Activated T-cell treated with anti-CD3 and anti-CD28 coated beads for 4 hours (primary cell): Measurements from ENCODE around the gene SLC9A4.

Experiments
- DNase-seq: peaks from one replicate; pipeline ENCODE4 v3.0.0-alpha.2; 2020

The SLC9A4 gene

DNA sequence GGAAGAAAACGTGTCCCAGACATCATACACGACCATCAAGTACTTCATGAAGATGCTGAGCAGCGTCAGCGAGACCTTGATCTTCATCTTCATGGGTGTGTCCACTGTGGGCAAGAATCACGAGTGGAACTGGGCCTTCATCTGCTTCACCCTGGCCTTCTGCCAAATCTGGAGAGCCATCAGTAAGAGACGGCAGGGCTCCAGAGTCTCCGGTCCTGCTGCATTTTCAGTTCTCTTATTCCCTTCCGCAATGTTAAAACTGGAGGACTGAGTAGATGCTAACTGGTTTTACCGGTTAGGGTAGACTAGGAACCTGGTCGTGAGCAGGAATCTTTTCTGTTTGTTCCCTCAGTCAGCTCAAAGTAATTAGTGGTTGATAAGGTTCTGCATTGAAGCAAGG, 32.3 kb downstream of the SLC9A4 start:
- DNase-seq: no peak

DNA sequence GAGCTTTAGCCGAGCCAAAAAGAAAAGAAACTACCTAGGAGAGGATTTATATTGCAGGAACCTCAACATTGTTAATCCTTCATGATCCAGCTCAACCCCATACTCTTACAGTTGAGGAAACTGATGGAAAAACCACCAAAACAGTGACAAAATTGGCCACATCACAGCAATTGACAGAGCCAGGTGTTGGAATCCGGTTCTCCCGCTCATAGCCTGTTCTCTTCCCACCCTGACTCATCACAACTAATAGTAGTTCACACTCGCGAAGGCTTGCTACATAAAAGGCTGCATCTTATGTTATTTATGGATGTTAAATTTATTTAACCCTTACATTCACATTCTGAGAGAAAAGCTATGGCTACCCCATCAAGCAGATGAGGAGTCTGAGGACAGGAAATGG, 33.7 kb downstream of the SLC9A4 start:
- no peak for DNase-seq

DNA sequence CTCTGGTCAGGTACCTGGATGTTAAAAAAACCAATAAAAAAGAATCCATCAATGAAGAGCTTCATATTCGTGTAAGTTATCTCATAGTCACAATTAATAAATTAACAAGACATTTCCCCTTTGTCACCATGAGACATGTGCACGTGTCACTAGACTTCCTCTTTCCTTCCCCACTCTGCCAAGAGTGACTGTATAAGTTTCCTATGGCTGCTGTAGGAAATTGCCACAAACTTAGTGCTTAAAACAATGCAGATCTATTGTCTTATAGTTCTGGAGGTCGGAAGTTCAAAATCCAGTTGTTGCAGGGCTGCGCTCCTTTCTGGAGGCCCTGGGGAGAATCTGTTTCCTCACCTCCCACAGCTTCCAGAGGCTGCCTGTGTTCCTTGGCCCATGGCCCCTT, 35.8 kb downstream of the SLC9A4 start:
- DNase-seq: no peak

DNA sequence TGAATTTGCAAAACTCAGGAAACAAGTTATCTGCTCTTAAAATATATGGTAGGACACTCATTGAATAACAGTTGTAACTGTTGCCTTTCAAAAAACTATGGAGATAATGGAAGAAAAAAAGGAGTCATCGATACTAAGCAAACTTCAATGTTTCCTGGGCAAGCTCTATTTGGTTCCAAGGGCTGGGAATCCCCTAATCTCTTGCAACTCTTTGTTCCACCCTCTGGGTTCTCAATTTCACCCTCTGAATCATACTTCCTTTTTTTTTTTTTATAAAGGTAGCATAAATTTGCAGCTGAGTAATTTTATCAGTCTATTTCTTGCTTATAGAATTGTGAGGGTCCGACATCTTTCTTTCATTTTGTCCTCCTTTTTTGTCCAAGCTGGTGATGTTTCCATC, 36.7 kb downstream of the SLC9A4 start:
- no peak for DNase-seq

DNA sequence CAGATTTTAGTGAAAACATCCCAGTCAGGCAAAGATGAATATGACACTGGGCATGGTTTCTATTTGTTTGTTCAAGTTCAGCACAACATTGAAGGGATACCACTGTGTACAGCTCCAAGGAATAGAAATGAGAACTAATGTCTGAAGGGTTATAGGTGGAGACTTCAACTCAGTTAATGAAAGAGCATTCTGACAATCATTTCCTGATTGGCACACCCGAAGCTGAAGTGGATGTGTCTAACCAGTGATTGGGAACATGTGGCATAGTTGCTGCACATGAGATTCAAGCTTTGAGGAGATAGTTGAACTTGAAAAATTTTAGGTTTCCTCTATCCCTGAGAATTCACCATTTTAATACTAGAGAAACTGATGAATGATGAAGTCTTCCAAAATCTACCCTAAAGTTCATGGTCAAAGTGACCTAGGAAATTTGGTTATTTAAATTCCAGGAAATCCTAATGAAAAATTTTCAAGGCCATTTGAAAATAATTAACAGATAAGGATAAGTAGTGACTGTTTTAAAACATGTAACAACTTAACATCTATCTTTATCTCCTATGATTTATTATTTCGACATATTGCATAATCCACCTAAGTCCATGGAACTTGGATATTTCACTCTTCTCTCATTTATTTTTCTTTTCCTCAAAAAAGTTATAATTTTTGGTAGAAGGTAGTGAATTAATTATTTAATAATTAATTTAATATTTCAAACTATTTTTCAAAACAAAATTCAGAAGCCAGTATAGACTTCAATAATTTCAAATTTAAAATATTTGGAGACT, 38.0 kb downstream of the SLC9A4 start:
- DNase-seq: no peak

DNA sequence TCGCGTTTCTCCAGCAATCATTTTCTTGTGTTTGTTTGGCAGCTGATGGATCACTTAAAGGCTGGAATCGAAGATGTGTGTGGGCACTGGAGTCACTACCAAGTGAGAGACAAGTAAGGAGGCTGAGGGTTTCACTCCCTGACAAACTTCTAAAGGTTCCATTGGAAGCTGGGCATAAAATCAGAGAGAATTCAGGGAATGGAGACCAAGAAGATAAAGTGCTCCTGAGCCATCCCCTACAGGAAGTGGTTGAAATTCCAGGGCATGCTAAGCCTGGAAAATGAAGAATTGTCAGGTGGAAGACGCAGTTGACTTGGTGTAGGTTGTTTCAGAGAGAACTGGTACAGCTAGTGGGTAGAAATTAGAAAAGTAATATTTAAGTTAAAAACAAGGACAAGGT, 39.1 kb downstream of the SLC9A4 start:
- no peak for DNase-seq

DNA sequence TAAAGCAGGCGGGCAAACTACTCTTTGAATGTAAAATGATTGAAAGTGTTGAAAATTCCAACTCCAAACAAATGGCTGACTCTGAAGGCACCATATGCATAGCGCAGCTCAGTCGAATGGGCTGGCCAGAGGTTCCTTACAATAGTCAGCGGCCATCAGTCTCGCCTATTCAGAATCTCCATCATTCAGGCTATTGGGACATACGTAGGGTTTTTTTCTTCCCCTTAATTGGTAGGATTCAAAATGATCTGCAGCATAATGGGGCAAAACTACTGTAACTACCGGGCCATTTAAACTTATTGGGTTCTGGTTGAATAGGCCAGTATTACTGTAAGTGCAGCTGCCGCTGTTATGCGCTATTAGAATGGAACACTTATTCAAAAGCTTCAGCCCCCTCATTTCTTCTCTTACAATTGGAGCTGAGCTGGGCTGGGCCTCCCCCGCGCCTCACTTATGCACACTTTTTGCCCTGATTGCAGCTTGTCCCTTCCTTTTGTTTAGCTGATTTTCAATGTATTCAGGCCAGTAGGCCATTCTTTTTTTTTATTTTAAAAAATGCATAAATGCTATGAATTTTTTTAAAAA, 40.4 kb downstream of the SLC9A4 start:
- no peak for DNase-seq

DNA sequence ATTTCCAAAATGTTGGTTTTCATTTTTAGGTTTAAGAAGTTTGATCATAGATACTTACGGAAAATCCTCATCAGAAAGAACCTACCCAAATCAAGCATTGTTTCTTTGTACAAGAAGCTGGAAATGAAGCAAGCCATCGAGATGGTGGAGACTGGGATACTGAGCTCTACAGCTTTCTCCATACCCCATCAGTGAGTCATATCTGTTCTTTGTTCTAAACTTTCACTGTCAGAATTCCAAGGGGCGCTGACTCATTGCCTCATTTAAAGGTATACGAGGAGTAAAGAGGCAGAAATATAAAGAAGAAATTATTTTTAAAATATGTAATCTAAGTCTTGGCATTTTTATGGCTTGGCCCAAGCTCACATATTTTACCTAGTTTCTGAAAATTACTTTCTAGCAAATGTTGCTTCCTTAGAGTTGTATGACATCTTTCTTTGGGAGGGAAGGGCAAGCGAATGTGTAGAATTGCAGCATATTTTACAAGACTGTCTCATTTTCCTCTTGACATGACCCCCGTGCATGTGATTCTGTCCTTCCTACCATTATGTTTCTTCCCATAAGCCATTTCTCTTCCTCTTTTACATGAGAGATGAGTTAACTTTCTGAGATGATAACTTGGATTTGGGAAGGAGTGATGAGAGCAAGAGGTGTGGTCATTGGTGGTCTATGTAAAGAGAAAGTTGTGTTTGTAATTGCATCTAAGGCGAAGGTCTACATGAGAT, 41.2 kb downstream of the SLC9A4 start:
- no peak for DNase-seq

DNA sequence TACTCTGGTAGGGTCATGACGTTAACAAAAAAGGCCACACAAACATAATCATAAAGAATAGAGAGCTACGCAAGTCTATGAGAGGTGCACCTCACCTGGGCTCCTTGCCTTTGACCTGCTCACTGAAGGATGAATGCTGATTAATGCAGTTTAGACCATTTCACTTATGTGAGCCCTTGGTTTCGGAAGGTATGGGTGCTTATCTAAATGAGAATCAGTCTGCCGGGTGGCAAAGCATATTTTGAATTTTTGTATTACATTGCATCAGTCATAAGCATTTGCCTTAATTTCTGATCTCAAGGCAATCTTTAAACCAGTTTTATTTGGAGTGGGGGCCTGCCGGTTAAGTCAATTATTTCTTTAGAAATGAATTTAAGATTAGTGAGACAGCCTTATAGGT, 42.8 kb downstream of the SLC9A4 start:
- no peak for DNase-seq

DNA sequence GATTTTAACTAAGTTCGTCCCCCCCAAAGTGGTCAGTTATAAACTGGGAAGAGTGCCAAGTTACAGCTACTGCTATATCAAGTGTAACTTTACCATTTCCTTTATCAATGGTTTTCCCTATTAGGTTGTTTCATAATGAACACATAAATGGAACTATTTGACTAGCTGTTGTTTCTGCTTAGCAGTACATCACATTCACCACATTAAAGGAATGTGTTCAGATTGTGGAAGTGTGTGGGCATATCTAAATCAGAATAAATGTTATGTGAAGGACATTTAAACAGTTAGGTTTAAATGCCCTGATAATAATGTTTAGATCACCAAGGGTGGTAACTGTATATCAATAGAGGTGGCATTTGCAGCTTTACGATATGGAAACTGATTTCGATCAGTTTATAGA, 45.1 kb downstream of the SLC9A4 start:
- no peak for DNase-seq

DNA sequence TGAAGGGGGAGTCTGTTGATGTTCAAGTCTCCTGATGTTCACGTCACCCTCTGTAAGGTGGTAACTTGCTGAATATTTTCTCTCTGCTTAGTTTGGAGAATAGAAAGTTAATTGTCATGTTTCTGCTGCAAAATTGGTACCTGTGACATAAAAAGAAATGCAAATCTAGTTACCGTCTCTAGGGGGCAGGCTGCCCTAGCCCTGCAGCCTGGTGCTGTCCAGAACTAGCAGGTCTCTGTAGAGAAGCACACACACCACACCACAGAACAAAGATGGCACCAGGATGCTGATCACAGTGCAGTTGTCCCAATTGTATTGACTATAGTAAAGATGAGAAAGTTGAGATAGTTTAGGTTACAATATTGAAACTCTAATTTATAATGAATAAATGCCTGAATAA, 47.0 kb downstream of the SLC9A4 start:
- DNase-seq: no peak

DNA sequence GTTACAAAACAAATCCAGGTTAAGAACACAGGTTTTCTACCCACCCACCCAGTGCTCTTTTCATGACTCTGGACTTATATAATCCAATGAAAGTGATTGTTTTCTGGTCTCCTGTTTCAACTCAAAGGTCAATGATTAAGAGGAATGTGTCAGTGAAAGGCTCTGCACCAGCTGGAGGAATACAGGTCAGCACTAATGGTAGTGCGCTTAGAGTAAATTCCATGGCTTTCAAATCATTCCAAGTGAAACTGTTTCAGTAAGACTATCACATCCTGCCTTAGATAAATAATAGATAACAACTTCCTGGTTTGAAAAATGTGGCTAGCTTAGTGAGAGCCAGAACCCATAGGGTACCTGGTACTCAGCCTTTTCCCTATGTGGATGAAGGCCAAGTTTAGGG, 47.8 kb downstream of the SLC9A4 start:
- DNase-seq: no peak

DNA sequence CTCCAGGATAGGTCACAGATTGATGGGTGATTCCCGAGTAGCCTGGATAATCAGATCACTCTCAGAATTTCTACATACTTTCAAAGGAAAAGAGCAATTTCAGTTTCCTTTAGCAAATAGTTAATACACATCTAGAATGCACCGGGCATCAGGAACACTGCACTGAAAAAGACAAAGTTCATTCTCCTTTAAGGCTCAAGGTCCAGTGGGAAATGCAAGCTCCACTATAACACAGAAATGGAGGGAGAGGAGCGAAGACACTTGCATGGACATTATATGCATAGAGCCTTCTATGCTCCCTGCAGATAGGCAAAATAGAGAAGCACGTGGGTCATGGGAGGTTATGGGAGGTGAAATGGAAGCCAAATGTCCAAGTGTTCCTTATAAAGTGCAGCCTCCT, 49.1 kb downstream of the SLC9A4 start:
- DNase-seq: no peak

DNA sequence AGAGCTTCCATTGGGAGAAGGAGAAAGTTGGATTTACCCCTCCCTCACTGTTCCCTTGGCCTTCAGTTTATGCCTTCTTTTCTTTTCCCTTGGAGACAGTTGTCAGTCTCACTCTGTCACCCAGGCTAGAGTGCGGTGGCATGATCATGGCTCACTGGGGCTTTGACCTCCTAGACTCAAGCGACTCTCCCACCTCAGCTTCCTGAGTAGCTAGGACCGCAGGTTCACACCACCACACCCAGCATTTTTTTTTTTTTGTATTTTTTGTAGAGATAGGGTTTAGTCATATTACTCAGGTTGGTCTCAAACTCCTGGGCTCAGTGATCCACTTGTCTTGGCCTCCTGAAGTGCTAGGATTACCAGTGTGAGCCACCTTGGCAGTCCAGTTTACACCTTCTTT, 49.9 kb downstream of the SLC9A4 start:
- DNase-seq: no peak

DNA sequence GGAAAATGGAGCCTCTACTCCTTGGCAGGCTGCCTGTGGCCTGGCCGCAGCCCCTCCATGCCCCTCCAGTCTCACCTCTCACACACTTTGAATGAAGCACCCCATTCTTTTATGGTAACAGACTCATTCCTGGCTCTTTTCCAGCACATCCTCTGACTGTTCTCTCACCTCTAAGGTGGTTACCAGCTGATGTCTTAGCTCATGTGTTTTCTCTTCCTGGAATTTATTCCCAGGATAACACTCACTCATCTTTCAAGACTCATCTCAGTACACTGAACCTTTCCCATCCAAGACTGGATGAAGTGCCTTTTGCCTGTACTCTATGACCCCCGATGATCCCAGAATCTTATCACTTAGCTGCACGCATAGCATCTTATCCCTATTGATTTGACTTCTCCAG, 50.6 kb downstream of the SLC9A4 start:
- DNase-seq: no peak

DNA sequence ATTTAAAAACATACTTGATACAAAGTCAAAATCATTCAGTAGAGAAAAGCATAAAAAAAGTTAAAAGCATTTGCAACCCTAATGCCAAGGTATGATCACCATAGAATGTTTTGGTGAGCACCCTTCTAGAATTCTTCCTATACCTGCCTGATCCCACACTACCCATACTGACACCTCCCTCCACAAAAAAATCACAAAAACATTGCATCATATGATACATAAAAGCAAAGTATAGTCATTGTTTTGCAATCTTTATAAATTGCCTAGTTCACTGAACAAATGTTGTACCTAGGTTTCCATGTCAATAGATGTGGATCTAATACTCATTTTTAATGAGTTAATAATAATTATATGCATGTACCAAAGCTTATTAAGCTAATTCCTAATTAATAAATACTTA, 54.1 kb downstream of the SLC9A4 start:
- no peak for DNase-seq

DNA sequence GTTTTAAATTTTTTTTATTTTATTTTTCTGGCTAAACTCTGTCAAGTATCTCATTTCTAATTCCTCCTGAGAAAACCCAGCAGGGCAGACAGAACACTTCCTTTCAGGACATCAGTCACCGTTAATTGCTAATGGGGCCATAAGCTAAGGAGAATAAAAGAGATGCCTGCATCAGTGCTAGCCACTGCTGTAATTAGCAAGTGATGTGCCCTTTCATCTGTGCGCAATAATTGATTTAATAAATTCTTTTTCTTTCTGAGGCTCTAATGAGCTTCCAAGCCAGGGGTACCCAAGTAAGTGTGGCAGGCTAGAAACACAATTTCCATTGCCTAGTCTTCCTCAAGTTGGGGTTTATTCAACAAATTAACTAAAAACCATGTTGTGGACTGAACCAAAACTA, 65.5 kb downstream of the SLC9A4 start:
- no peak for DNase-seq

DNA sequence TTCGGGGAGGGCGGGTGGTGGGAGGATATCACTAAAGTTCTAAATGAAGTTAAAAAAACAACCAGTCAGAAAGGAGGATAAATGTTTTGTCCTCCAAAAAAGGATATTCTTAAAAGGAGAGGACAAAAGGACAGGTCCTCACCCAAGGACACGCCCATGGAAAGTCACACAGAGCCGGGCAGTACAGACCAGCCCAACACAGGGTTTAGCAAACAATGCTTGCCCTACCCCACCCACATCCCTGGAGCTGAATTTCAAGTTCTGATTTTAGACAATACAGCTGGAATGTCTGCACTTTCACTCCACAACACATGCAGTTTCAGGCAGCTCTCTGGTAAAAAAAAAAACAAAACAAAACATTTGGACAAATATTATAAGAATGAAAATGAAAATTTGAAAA, 67.9 kb downstream of the SLC9A4 start:
- no peak for DNase-seq

DNA sequence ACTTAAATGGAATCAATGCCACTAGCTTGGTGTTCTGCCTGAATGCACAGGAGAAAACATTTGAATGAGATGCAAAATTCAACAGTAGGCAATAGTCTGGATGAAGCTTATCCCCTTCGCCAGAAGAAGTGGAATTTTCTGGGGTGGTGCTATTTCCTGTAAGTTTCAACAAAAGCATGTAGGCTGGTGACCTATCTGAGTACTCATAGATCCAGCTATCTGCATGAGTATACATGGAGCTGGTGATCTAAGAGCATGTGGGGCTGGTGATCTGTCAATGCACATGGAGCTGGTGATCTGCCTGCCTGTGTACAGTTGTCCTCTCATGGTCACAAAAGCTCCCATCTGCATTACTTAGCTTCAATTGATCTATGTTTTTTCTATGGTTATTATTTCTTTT, 71.2 kb downstream of the SLC9A4 start:
- no peak for DNase-seq

DNA sequence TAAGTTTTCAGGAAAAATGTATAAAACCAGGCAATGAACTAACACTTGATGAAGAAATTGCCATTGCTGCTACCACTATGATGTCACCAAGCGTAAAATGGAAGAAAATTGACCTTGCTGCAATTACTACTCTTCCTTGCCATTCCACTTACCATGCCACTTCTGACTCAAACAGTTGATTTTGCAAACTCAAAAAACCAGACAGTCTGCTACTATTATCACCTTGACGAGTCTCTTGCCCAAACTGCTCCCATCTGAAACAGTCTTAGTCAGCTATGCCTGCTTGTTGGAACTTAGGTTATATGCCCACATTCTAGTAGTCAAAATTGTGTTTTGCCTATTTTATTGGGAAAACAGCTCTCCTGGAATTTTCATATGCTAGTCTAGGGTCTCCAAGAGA, 74.4 kb downstream of the SLC9A4 start:
- DNase-seq: no peak

DNA sequence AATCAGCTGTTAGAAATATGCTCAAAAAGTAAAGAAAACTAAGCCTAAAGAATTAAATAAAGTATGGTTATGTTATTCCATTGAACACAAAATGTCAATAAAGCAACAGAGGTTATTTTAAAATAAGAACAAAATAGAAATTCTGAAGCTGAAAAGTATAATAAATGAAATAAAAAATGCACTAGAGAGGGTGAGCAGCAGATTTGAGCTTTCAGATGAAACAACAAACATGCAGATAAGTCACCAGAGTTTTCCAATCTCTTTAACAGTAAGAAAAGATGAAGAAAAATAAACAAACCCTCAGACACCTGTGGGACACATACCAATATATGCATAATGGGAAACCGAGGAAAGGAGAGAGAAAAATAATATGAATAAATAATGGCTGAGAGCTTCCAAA, 76.0 kb downstream of the SLC9A4 start:
- DNase-seq: no peak

DNA sequence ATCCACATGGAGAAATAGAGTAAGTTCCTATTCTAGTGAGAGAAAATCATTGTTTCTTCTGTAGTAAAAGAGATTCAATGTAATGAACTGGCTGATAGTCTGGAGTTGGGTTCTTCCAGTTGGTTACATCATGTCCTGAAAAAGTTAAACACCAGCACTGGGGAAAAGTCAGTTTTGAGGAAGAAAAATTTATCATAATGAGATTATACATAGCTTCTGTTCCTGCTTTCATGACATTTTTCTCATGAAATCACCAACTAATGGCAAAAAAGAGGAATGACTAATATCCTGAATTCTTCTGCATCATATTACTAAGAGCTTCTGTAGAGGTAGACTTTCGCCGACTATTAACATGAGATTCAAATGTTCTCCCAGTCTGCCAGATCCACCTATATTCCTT, 77.1 kb downstream of the SLC9A4 start:
- DNase-seq: no peak

DNA sequence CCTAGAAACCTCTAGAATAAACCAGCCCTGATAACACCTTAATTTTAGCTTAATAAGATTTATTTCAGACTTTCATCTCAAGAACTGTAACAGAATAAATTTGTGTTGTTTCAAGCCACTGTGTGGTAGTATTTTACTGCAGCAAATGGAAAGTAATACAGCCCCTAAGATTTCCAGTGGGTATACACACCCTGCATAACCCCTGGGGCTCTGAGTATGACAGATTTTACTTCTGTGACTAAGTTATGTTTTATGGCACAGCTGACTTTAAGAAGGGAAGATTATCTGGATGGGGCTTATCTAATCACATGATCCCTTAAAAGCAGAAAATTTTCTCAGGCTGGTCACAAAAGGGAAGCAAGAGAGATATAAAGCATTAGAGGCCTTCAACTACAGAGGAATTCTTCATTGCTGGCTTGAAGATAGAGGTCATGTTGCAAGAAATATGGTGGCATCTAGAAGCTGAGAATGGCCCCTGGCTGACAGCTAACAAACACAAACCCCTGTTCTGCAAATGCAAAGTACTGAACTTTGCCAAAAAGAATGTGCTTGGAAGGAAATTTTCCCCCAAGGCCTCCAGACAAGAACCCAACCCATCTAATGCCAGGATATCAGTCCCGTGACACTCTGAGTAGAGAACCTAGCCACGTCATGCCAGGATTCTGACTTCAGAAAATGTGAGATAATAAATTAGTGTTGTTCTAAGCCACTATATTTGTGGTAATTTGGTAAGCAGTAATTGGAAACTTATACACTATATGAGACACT, 78.5 kb downstream of the SLC9A4 start:
- no peak for DNase-seq

DNA sequence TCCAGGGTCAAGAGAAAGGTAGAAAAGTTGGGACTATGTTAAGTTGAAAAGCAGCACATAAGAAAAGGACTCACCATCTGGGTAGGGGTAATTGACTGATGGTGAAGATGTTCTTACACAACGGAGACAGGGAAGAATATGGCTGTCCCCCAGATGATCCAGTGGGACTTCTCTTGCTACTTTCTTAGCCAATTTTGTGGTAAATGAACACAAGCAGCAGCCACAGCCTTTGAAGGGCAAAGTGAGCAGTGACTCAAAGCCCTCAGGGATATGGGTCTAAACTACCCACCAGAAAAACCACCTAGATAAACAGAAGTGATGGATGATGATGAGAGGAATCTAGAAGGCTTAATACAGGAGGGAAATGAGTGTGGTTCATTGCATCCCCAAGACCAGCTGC, 80.6 kb downstream of the SLC9A4 start:
- no peak for DNase-seq
